ENCODE data around the gene GPR18. TPM values are rescaled to one million over a fixed set of nuclear protein-coding genes. Genes with fewer than 3 reads are reported as not detected.

The GPR18 gene
- polyA plus RNA-seq, 1 donor (not counting 4 experiments of a cell fraction or from before 2014, with no cell fraction given) = not detected

- Histone ChIP-seq H3K9me3 (ENCODE audit: control insufficient read depth, low read depth, low read length) (no peaks in the 10 kb centered on the region), H3K27ac (ENCODE audit: control insufficient read depth, insufficient read depth, low read length) (no peak overlapping the region), H3K9ac (ENCODE audit: control insufficient read depth, extremely low read depth, insufficient read depth, low read length) (no peak overlapping the region), H2AFZ (ENCODE audit: control insufficient read depth, low read length) (no peak overlapping the region), H3K27me3 (ENCODE audit: control insufficient read depth, extremely low read depth, insufficient read depth, low read length) (no peaks in the 10 kb centered on the region), H4K20me1 (ENCODE audit: control insufficient read depth, extremely low read depth, insufficient read depth, low read length) (peaks cover 5% of the 10 kb centered on the region), H3K79me2 (ENCODE audit: control insufficient read depth, insufficient read depth, low read length) (peaks cover 79% of the 10 kb centered on the region), H3K9me1 (ENCODE audit: control insufficient read depth, extremely low read depth, insufficient read depth, low read length) (no peaks in the 10 kb centered on the region), H3K4me3 (ENCODE audit: control insufficient read depth in 2 of 3, extremely low read depth in 1 of 3, insufficient read depth in 2 of 3, low read depth in 1 of 3, low read length in 3 of 3) (no peak overlapping the region), H3K4me2 (ENCODE audit: control insufficient read depth, extremely low read depth, insufficient read depth, low read depth, low read length) (no peak overlapping the region), H3K36me3 (ENCODE audit: control insufficient read depth in 2 of 2, extremely low read depth in 1 of 2, insufficient read depth in 2 of 2, low read length in 2 of 2) (peaks cover 6% of the 10 kb centered on the region in 2 experiments), H3K4me1 (ENCODE audit: control insufficient read depth, extremely low read depth, insufficient read depth, low read length) (peaks cover 12% of the 10 kb centered on the region)
- DNase-seq (ENCODE audit: low read depth, low spot score) = no peak
- TF ChIP-seq CTCF (optimal IDR thresholded peaks at IDR 0.05 in 1 of 3, IDR thresholded peaks at IDR 0.05 in 1 of 3, conservative IDR thresholded peaks at IDR 0.05 in 1 of 3; ENCODE audit: extremely low read depth in 1 of 3, insufficient read depth in 2 of 3, low read length in 3 of 3) = no peak
- no peak for TF ChIP-seq EZH2 (IDR thresholded peaks at IDR 0.05; ENCODE audit: low read length)
- dilution Hi-C loops (cut with MboI; ENCODE audit: extremely low pct_ligation_motif_present, low sequenced_read_pairs) = no loop called here
- no peak for FAIRE-seq
Observed at GRCh38 chr13:99208845-99209527, 49.2 kb downstream of the GPR18 start.

GRCh38 chr13:99208185-99208584, 50.0 kb downstream of the GPR18 start:
- dilution Hi-C loops (cut with MboI; ENCODE audit: extremely low pct_ligation_motif_present, low sequenced_read_pairs) = no loop called here
- H3K4me1 ChIP-seq (ENCODE audit: control insufficient read depth, extremely low read depth, insufficient read depth, low read length) = peaks cover 16% of the 10 kb centered on the region
- H4K20me1 ChIP-seq (ENCODE audit: control insufficient read depth, extremely low read depth, insufficient read depth, low read length) = peaks cover 5% of the 10 kb centered on the region

More at GRCh38 chr13:99208185-99208584, 50.0 kb downstream of the GPR18 start:
- no peak overlapping the region for H3K4me2 ChIP-seq (ENCODE audit: control insufficient read depth, extremely low read depth, insufficient read depth, low read depth, low read length)
- H3K27ac ChIP-seq (ENCODE audit: control insufficient read depth, insufficient read depth, low read length) = no peak overlapping the region
- no peak overlapping the region for H3K4me3 ChIP-seq (ENCODE audit: control insufficient read depth in 2 of 3, extremely low read depth in 1 of 3, insufficient read depth in 2 of 3, low read depth in 1 of 3, low read length in 3 of 3)
- DNase-seq (ENCODE audit: low read depth, low spot score) = no peak
- no peaks in the 10 kb centered on the region for H3K27me3 ChIP-seq (ENCODE audit: control insufficient read depth, extremely low read depth, insufficient read depth, low read length)
- no peak for FAIRE-seq
- H2AFZ ChIP-seq (ENCODE audit: control insufficient read depth, low read length) = no peak overlapping the region
- H3K9ac ChIP-seq (ENCODE audit: control insufficient read depth, extremely low read depth, insufficient read depth, low read length) = no peak overlapping the region
- TF ChIP-seq EZH2 (IDR thresholded peaks at IDR 0.05; ENCODE audit: low read length) = no peak
- H3K9me3 ChIP-seq (ENCODE audit: control insufficient read depth, low read depth, low read length) = no peaks in the 10 kb centered on the region
- H3K9me1 ChIP-seq (ENCODE audit: control insufficient read depth, extremely low read depth, insufficient read depth, low read length) = no peaks in the 10 kb centered on the region
- H3K36me3 ChIP-seq (ENCODE audit: control insufficient read depth in 2 of 2, extremely low read depth in 1 of 2, insufficient read depth in 2 of 2, low read length in 2 of 2) = peaks cover 6% of the 10 kb centered on the region in 2 experiments
- H3K79me2 ChIP-seq (ENCODE audit: control insufficient read depth, insufficient read depth, low read length) = peaks cover 85% of the 10 kb centered on the region

Data from keratinocyte (primary cell).